Nephron progenitor cell (in vitro differentiated cells): Measurements from ENCODE around the gene TFDP1.

Experiments used
- DNase-seq: peaks from one replicate; pipeline ENCODE4 v3.0.0; 2021
- H3K27ac Mint-ChIP-seq: 2 replicates; pipeline ENCODE4 v1.8.0; 2021; ENCODE audit warnings: mild to moderate bottlenecking, moderate library complexity, mixed read lengths
- H3K27me3 Mint-ChIP-seq: 2 replicates; pipeline ENCODE4 v1.8.0; 2021; ENCODE audit warnings: mild to moderate bottlenecking, low read depth, mixed read lengths; ENCODE audit not compliant: poor library complexity
- H3K36me3 Mint-ChIP-seq: 2 replicates; pipeline ENCODE4 v1.8.0; 2021; ENCODE audit warnings: low read depth, mixed read lengths
- H3K4me1 Mint-ChIP-seq: 2 replicates; pipeline ENCODE4 v1.8.0; 2021; ENCODE audit warnings: mixed read lengths
- H3K4me3 Mint-ChIP-seq: 2 replicates; pipeline ENCODE4 v1.8.0; 2021; ENCODE audit warnings: mild to moderate bottlenecking, moderate library complexity, mixed read lengths
- H3K9me3 Mint-ChIP-seq: 2 replicates; pipeline ENCODE4 v1.8.0; 2021; ENCODE audit warnings: mild to moderate bottlenecking, moderate library complexity, mixed read lengths
- CTCF ChIP-seq: fragments of 200-600 bp; sonication (generic); IDR thresholded peaks from 2 replicates; pipeline ENCODE4 v1.5.0; 2021; ENCODE audit warnings: antibody characterized with exemption

Gene TFDP1

GRCh38 chr13:113653264-113654174, 69.0 kb downstream of the TFDP1 start:
- Mint-ChIP-seq H3K9me3 (no peaks in the 10 kb centered on the region), H3K27ac (no peak overlapping the region), H3K27me3 (peaks cover 10% of the 10 kb centered on the region), H3K4me1 (peaks cover 31% of the 10 kb centered on the region), H3K4me3 (no peak overlapping the region), H3K36me3 (peaks cover 13% of the 10 kb centered on the region)
- no peak for DNase-seq
- no peak for TF ChIP-seq CTCF

- DNase-seq = no peak
- Mint-ChIP-seq H3K27ac (peak overlapping the region; percentile 90), H3K9me3 (no peaks in the 10 kb centered on the region), H3K36me3 (peaks cover 6% of the 10 kb centered on the region), H3K27me3 (peaks cover 10% of the 10 kb centered on the region), H3K4me1 (peaks cover 31% of the 10 kb centered on the region), H3K4me3 (no peak overlapping the region)
- no peak for TF ChIP-seq CTCF
These were observed 69.6 kb downstream of the TFDP1 start for GRCh38 chr13:113654175-113654560.

- peaks cover 31% of the 10 kb centered on the region for H3K4me1 Mint-ChIP-seq
- no peaks in the 10 kb centered on the region for H3K9me3 Mint-ChIP-seq
- no peak for TF ChIP-seq CTCF
- no peak for DNase-seq
- H3K36me3 Mint-ChIP-seq = peaks cover under 1% of the 10 kb centered on the region
- H3K4me3 Mint-ChIP-seq = no peak overlapping the region
- no peak overlapping the region for H3K27ac Mint-ChIP-seq
- peaks cover 7% of the 10 kb centered on the region for H3K27me3 Mint-ChIP-seq
These were observed 70.2 kb downstream of the TFDP1 start for GRCh38 chr13:113654591-113655345.

- H3K27ac Mint-ChIP-seq = peak overlapping the region; percentile 93
- peaks cover 7% of the 10 kb centered on the region for H3K27me3 Mint-ChIP-seq
- peak overlapping the region; percentile 17 for H3K4me3 Mint-ChIP-seq
- H3K9me3 Mint-ChIP-seq = no peaks in the 10 kb centered on the region
- TF ChIP-seq CTCF = no peak
- no peak for DNase-seq
- H3K4me1 Mint-ChIP-seq = peaks cover 27% of the 10 kb centered on the region
- H3K36me3 Mint-ChIP-seq = no peaks in the 10 kb centered on the region
These were observed 70.9 kb downstream of the TFDP1 start for GRCh38 chr13:113655346-113656002.

- peak overlapping the region; percentile 56 for H3K4me3 Mint-ChIP-seq
- H3K27me3 Mint-ChIP-seq = peaks cover 8% of the 10 kb centered on the region
- H3K27ac Mint-ChIP-seq = peak overlapping the region; percentile 93
- no peak for DNase-seq
- peaks cover 27% of the 10 kb centered on the region for H3K4me1 Mint-ChIP-seq
- peaks cover 6% of the 10 kb centered on the region for H3K36me3 Mint-ChIP-seq
- H3K9me3 Mint-ChIP-seq = peaks cover 6% of the 10 kb centered on the region
- TF ChIP-seq CTCF = no peak
These were observed 71.5 kb downstream of the TFDP1 start for GRCh38 chr13:113656003-113656588.
